PFSK-1 (cell line): ENCODE measurements around the gene REPIN1.

ENCODE experiments used
- FOXP2 ChIP-seq: optimal IDR thresholded peaks from 2 replicates; pipeline ENCODE3; 2011; ENCODE audit warnings: borderline replicate concordance, control low read depth, inconsistent platforms; ENCODE audit not compliant: insufficient read depth; ENCODE audit errors: extremely low read length, extremely low read depth
- POLR2AphosphoS5 ChIP-seq: IDR thresholded peaks from 2 replicates; pipeline ENCODE4 v1.6.1; 2012; ENCODE audit warnings: low read depth, mild to moderate bottlenecking, control low read depth, low read length, moderate library complexity
- REST ChIP-seq, 2 experiments: IDR thresholded peaks; 2 replicates each; pipeline versions ENCODE4 v1.6.1 to v1.8.0; 2011 to 2012; ENCODE audit warnings: low read depth in 2 of 2, low read length in 2 of 2, control low read depth in 1 of 2, inconsistent platforms in 1 of 2, mild to moderate bottlenecking in 1 of 2, moderate library complexity in 1 of 2; ENCODE audit not compliant: insufficient read depth in 1 of 2
- SIN3A ChIP-seq: IDR thresholded peaks from 2 replicates; pipeline ENCODE4 v1.6.1; 2012; ENCODE audit warnings: mild to moderate bottlenecking, low read length, moderate library complexity, borderline replicate concordance; ENCODE audit not compliant: insufficient read depth
- TAF1 ChIP-seq: IDR thresholded peaks from 2 replicates; pipeline ENCODE4 v1.6.1; 2012; ENCODE audit warnings: low read length, control low read depth, borderline replicate concordance; ENCODE audit not compliant: insufficient read depth

REPIN1 gene

GRCh38 chr7:150334108-150334507 is 34.5 kb upstream of the REPIN1 start:
- TF ChIP-seq POLR2AphosphoS5: no peak
- no peak for TF ChIP-seq FOXP2
- no peak for TF ChIP-seq REST (IDR thresholded peaks at IDR 0.05; ENCODE audit: insufficient read depth in 1 of 2, low read depth in 2 of 2, low read length in 2 of 2)
- no peak for TF ChIP-seq SIN3A
- TF ChIP-seq TAF1: no peak

- no peak for TF ChIP-seq REST (IDR thresholded peaks at IDR 0.05; ENCODE audit: insufficient read depth in 1 of 2, low read depth in 2 of 2, low read length in 2 of 2)
- no peak for TF ChIP-seq POLR2AphosphoS5
- no peak for TF ChIP-seq FOXP2
- no peak for TF ChIP-seq SIN3A
- no peak for TF ChIP-seq TAF1
Measured at GRCh38 chr7:150335108-150335773, 33.4 kb upstream of the REPIN1 start.

- TF ChIP-seq TAF1 (no peak), FOXP2 (no peak), SIN3A (no peak), REST (IDR thresholded peaks at IDR 0.05; ENCODE audit: insufficient read depth in 1 of 2, low read depth in 2 of 2, low read length in 2 of 2) (no peak), POLR2AphosphoS5 (no peak)
Measured at GRCh38 chr7:150335774-150336112, 32.9 kb upstream of the REPIN1 start.

- no peak for TF ChIP-seq SIN3A
- TF ChIP-seq REST (IDR thresholded peaks at IDR 0.05; ENCODE audit: insufficient read depth in 1 of 2, low read depth in 2 of 2, low read length in 2 of 2): no peak
- TF ChIP-seq TAF1: no peak
- no peak for TF ChIP-seq FOXP2
- TF ChIP-seq POLR2AphosphoS5: no peak
Measured at GRCh38 chr7:150336746-150337145, 31.9 kb upstream of the REPIN1 start.
